ENCODE results near the gene ZNF474. TPM values are rescaled to one million over a fixed set of nuclear protein-coding genes. Genes with fewer than 3 reads are reported as not detected.

The ZNF474 gene
- total and polyA plus RNA-seq, 2 of the 4 experiments (the other 2 are of a cell fraction): 0.24 to 0.54 TPM

DNA sequence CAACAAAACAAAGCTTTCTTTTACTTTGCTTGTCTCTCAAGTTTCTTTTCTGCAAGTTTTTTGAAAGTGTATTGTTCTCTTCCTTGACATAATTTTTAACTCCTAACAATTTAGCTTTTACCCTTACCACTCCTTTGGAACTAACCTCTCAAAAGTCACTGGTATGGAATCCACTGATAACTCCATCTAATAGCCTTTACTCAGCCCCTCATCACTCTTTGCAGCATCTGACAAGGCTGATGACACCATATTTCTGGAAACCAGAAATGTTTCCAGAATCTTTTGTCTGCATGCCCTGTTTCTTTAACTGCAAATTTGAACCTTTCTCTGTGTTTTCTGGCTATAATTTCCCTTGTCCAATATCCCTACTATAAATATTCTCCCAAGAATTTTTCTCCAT lies 46.5 kb downstream of the ZNF474 start:
- H4K8ac ChIP-seq (ENCODE audit: low read depth in 2 of 2, low read length in 2 of 2): peak overlapping the region in 1 of 2 experiments; percentile 4; a peak in 1 of 4 replicates
- H3K14ac ChIP-seq (replicated peaks; ENCODE audit: low read depth, low read length): peak overlapping the region; percentile 12
- H3K79me1 ChIP-seq (ENCODE audit: low read depth in 1 of 2, low read length in 2 of 2): peaks cover 0 to 3% of the 10 kb centered on the region in 2 experiments; a peak in 1 of 4 replicates
- in situ Hi-C loops (cut with MboI; ENCODE audit: low sequenced_read_pairs): no loop called here
- H2AK9ac ChIP-seq (replicated peaks; ENCODE audit: low read depth, low read length, poor library complexity): no peak overlapping the region
- ChIA-PET POLR2A (ENCODE audit: unreplicated experiment) (no interaction called here), CTCF (interaction anchor here (1.1 kb wide), 1 partner anchor 12 kb away, joined by 3 read pairs; no protein-coding TSS in a partner anchor)
- H3K23ac ChIP-seq (ENCODE audit: low read depth, low read length): peak overlapping the region; percentile 13; the same call in 1 of the 2 replicates
- H2AK5ac ChIP-seq (ENCODE audit: low read depth, low read length): no peak overlapping the region
- peak overlapping the region; percentile 72; the same call in 1 of the 2 replicates for H4K5ac ChIP-seq (ENCODE audit: low read depth, low read length)
- H2AFZ ChIP-seq (replicated peaks; ENCODE audit: low read length, poor library complexity): no peak overlapping the region
- DNase-seq (peak; percentile 33), ATAC-seq (ENCODE audit: low read depth) (no peak; the same call in 1 of the 2 replicates)
- no TSS peak for BruUV-seq (replicated peaks)
- intact Hi-C loops (cut with micrococcal nuclease): no loop called here
- no peaks in the 10 kb centered on the region for H3K9me1 ChIP-seq (ENCODE audit: insufficient read depth, low read length)
- dilution Hi-C loops (cut with HindIII; ENCODE audit: low sequenced_read_pairs, unreplicated experiment): loop anchor here (25.0 kb wide), 1 partner anchor 236 kb away; no protein-coding TSS in a partner anchor
- no peaks in the 10 kb centered on the region for H3K27me3 ChIP-seq (ENCODE audit: control insufficient read depth, insufficient read depth, low read length)
- TF ChIP-seq, protein P1, sequence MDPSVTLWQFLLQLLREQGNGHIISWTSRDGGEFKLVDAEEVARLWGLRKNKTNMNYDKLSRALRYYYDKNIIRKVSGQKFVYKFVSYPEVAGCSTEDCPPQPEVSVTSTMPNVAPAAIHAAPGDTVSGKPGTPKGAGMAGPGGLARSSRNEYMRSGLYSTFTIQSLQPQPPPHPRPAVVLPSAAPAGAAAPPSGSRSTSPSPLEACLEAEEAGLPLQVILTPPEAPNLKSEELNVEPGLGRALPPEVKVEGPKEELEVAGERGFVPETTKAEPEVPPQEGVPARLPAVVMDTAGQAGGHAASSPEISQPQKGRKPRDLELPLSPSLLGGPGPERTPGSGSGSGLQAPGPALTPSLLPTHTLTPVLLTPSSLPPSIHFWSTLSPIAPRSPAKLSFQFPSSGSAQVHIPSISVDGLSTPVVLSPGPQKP (IDR thresholded peaks at IDR 0.05; ENCODE audit: borderline replicate concordance, low read depth, low read length): no peak
- TF ChIP-seq CEBPB (IDR thresholded peaks at IDR 0.05; ENCODE audit: low read depth, low read length) (no peak), MAFK (IDR thresholded peaks at IDR 0.05; ENCODE audit: low read depth, low read length) (no peak), MXI1 (IDR thresholded peaks at IDR 0.05; ENCODE audit: borderline replicate concordance, low read depth, low read length) (no peak), CHD1 (IDR thresholded peaks at IDR 0.05; ENCODE audit: low read depth, low read length) (no peak), MAZ (IDR thresholded peaks at IDR 0.05; ENCODE audit: borderline replicate concordance, low read depth, low read length) (no peak), RAD21 (IDR thresholded peaks at IDR 0.05; ENCODE audit: low read length) (no peak), RFX5 (IDR thresholded peaks at IDR 0.05; ENCODE audit: low read depth, low read length) (no peak), POLR2A (IDR thresholded peaks at IDR 0.05; ENCODE audit: low read depth, low read length) (no peak), RCOR1 (IDR thresholded peaks at IDR 0.05; ENCODE audit: insufficient replicate concordance, low read length) (no peak), BHLHE40 (IDR thresholded peaks at IDR 0.05; ENCODE audit: low read depth, low read length) (no peak)
- TF ChIP-seq, protein P2, sequence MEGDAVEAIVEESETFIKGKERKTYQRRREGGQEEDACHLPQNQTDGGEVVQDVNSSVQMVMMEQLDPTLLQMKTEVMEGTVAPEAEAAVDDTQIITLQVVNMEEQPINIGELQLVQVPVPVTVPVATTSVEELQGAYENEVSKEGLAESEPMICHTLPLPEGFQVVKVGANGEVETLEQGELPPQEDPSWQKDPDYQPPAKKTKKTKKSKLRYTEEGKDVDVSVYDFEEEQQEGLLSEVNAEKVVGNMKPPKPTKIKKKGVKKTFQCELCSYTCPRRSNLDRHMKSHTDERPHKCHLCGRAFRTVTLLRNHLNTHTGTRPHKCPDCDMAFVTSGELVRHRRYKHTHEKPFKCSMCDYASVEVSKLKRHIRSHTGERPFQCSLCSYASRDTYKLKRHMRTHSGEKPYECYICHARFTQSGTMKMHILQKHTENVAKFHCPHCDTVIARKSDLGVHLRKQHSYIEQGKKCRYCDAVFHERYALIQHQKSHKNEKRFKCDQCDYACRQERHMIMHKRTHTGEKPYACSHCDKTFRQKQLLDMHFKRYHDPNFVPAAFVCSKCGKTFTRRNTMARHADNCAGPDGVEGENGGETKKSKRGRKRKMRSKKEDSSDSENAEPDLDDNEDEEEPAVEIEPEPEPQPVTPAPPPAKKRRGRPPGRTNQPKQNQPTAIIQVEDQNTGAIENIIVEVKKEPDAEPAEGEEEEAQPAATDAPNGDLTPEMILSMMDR (conservative IDR thresholded peaks at IDR 0.05; ENCODE audit: low read depth, low read length): no peak
- peak overlapping the region; percentile 10; the same call in 1 of the 2 replicates for H3K56ac ChIP-seq (ENCODE audit: extremely low read depth, insufficient read depth, low read length)
- peaks cover 4% of the 10 kb centered on the region for H3K4me1 ChIP-seq (ENCODE audit: control insufficient read depth, insufficient read depth, low read length)
- H3K9me3 ChIP-seq (ENCODE audit: control insufficient read depth, insufficient read depth, low read length): no peaks in the 10 kb centered on the region
- 0 out of 2 replicates have a peak overlapping the region, but pooled peaks have one; percentile 3 for H2BK20ac ChIP-seq (ENCODE audit: low read depth, low read length)
- H2BK5ac ChIP-seq (ENCODE audit: low read depth, low read length, poor library complexity, severe bottlenecking): peak overlapping the region; percentile 84
- H4K20me1 ChIP-seq (ENCODE audit: insufficient read depth, low read length): no peaks in the 10 kb centered on the region
- no peak overlapping the region for H3K4me2 ChIP-seq (ENCODE audit: low read depth, low read length)
- no peak overlapping the region; the same call in 1 of the 2 replicates for H3K4ac ChIP-seq (ENCODE audit: low read depth, low read length)
- no peak overlapping the region for H3K27ac ChIP-seq (ENCODE audit: insufficient read depth, low read length)
- H3K18ac ChIP-seq (ENCODE audit: low read depth, low read length): peak overlapping the region; percentile 47; the same call in 1 of the 2 replicates
- H2BK15ac ChIP-seq (ENCODE audit: low read depth, low read length): peak overlapping the region; percentile 34; the same call in 1 of the 3 replicates
- no peak overlapping the region for H3K9ac ChIP-seq (ENCODE audit: low read depth, low read length)
- no peak overlapping the region for H3K4me3 ChIP-seq (ENCODE audit: insufficient read depth, low read depth, low read length)
- H3K36me3 ChIP-seq (ENCODE audit: control insufficient read depth, insufficient read depth, low read length): no peaks in the 10 kb centered on the region
- peak overlapping the region; percentile 67; the same call in 1 of the 2 replicates for H2BK120ac ChIP-seq (ENCODE audit: low read depth, low read length)
- H4K91ac ChIP-seq (ENCODE audit: insufficient read depth, low read depth, low read length): no peak overlapping the region
